DND-41 (cell line): ENCODE results near the gene HOMER1.

ENCODE experiments used
- ATAC-seq: fragments of 200-7000 bp; cut with Tn5 transposase; 3 replicates; pipeline ENCODE4 v1.9.1; 2021; ENCODE audit warnings: low read depth; ENCODE audit not compliant: insufficient read depth
- DNase-seq: peaks from one replicate; pipeline ENCODE4 v3.0.0-alpha.2; 2020
- H2AFZ ChIP-seq: 2 replicates; pipeline ENCODE4 v1.6.0; 2012; ENCODE audit warnings: low read depth, low read length
- H3K27ac ChIP-seq: 2 replicates; pipeline ENCODE4 v1.5.1; 2012; ENCODE audit warnings: low read length, inconsistent platforms
- H3K27me3 ChIP-seq: fragments of 200-600 bp; sonication (generic); 2 replicates; pipeline ENCODE4 v1.6.0; 2012; ENCODE audit warnings: low read length, mild to moderate bottlenecking, inconsistent platforms; ENCODE audit not compliant: insufficient read depth, poor library complexity
- H3K36me3 ChIP-seq: 2 replicates; pipeline ENCODE4 v1.5.1; 2012; ENCODE audit warnings: low read length, inconsistent platforms; ENCODE audit not compliant: insufficient read depth
- H3K4me1 ChIP-seq: 2 replicates; pipeline ENCODE4 v1.5.1; 2012; ENCODE audit warnings: mild to moderate bottlenecking, low read length; ENCODE audit not compliant: insufficient read depth
- H3K4me2 ChIP-seq: 2 replicates; pipeline ENCODE4 v1.6.0; 2012; ENCODE audit warnings: mild to moderate bottlenecking, moderate library complexity, low read length, inconsistent platforms; ENCODE audit not compliant: insufficient read depth
- H3K4me3 ChIP-seq, 2 experiments: fragments of 200-600 bp in 1 of 2; shearing (Covaris generic) in 1 of 2; 2 replicates each; pipeline ENCODE4 v1.5.1; 2012 to 2016; ENCODE audit warnings: inconsistent platforms in 2 of 2, low read length in 2 of 2, mild to moderate bottlenecking in 2 of 2, low read depth in 1 of 2, moderate library complexity in 1 of 2
- H3K79me2 ChIP-seq: 2 replicates; pipeline ENCODE4 v1.6.0; 2012; ENCODE audit warnings: low read length, inconsistent platforms; ENCODE audit not compliant: insufficient read depth
- H3K9ac ChIP-seq: 2 replicates; pipeline ENCODE4 v1.6.0; 2012; ENCODE audit warnings: low read depth, mild to moderate bottlenecking, inconsistent platforms, low read length, moderate library complexity
- H3K9me3 ChIP-seq: 2 replicates; pipeline ENCODE4 v1.5.1; 2012; ENCODE audit warnings: low read length, moderate library complexity, mild to moderate bottlenecking, inconsistent platforms; ENCODE audit not compliant: insufficient read depth, severe bottlenecking
- H4K20me1 ChIP-seq: 2 replicates; pipeline ENCODE4 v1.6.0; 2012; ENCODE audit warnings: low read length; ENCODE audit not compliant: insufficient read depth
- EZH2 ChIP-seq: IDR thresholded peaks from 3 replicates; pipeline ENCODE4 v1.6.1; 2012; ENCODE audit warnings: borderline replicate concordance, low read depth, mild to moderate bottlenecking, moderate library complexity, low read length, inconsistent platforms; ENCODE audit not compliant: severe bottlenecking
- TF ChIP-seq, protein P1 (sequence below): IDR thresholded peaks from 2 replicates; pipeline ENCODE4 v1.5.1; 2012; ENCODE audit warnings: borderline replicate concordance, low read length, moderate library complexity, mild to moderate bottlenecking; ENCODE audit not compliant: poor library complexity, severe bottlenecking; ENCODE audit errors: extremely low read depth

Gene HOMER1

DNA sequence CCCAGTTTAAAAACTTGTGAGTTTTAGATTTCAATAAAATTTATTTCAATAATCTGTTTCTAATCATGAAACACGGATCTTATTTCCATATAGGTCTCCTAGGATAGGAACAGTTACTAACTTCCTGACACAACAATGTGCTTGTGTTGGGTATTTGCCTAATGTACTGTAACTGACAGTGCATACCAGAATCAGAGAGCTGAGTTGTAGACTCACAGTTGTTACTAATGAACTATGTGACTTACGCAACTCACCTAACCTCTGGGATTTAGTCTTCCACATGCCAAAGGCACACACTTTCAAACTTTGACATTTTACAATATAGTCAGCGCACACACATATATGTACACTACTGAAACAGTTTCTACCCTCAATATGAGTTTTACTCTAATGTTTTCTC is 77.7 kb downstream of the HOMER1 start:
- H3K27ac ChIP-seq, result no peak overlapping the region
- no peak for TF ChIP-seq EZH2
- TF ChIP-seq, protein P1, sequence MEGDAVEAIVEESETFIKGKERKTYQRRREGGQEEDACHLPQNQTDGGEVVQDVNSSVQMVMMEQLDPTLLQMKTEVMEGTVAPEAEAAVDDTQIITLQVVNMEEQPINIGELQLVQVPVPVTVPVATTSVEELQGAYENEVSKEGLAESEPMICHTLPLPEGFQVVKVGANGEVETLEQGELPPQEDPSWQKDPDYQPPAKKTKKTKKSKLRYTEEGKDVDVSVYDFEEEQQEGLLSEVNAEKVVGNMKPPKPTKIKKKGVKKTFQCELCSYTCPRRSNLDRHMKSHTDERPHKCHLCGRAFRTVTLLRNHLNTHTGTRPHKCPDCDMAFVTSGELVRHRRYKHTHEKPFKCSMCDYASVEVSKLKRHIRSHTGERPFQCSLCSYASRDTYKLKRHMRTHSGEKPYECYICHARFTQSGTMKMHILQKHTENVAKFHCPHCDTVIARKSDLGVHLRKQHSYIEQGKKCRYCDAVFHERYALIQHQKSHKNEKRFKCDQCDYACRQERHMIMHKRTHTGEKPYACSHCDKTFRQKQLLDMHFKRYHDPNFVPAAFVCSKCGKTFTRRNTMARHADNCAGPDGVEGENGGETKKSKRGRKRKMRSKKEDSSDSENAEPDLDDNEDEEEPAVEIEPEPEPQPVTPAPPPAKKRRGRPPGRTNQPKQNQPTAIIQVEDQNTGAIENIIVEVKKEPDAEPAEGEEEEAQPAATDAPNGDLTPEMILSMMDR, result no peak
- H3K4me3 ChIP-seq, result no peak overlapping the region
- DNase-seq (no peak), ATAC-seq (no peak)
- H3K9me3 ChIP-seq, result no peaks in the 10 kb centered on the region
- no peak overlapping the region for H3K9ac ChIP-seq
- H3K36me3 ChIP-seq, result peaks cover 14% of the 10 kb centered on the region; the same call in 1 of the 2 replicates
- no peaks in the 10 kb centered on the region for H3K4me1 ChIP-seq
- no peaks in the 10 kb centered on the region for H3K27me3 ChIP-seq
- no peaks in the 10 kb centered on the region for H4K20me1 ChIP-seq
- H3K79me2 ChIP-seq, result no peaks in the 10 kb centered on the region
- no peak overlapping the region for H2AFZ ChIP-seq
- no peak overlapping the region for H3K4me2 ChIP-seq

DNA sequence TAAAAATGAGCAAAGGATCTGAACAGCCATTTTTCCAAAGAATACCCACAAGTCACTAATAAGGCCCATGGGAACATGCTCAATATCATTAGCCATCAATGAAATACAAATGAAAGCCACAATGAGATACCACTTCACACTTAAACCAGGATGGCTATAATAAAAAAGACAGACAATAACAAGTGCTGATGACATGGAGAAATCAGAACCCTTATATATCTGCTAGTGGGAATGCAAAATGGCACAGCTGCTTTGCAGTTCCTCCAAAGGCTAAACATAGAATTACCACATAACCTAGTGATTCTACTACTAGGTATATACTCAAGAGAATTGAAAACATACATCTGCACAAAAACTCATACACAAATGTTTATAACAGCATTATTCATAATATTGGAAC is 83.7 kb downstream of the HOMER1 start:
- no peaks in the 10 kb centered on the region; the same call in 1 of the 2 replicates for H3K36me3 ChIP-seq
- no peaks in the 10 kb centered on the region for H4K20me1 ChIP-seq
- H3K9ac ChIP-seq, result no peak overlapping the region
- no peaks in the 10 kb centered on the region for H3K27me3 ChIP-seq
- no peaks in the 10 kb centered on the region for H3K9me3 ChIP-seq
- H2AFZ ChIP-seq, result no peak overlapping the region
- no peak overlapping the region for H3K4me3 ChIP-seq
- no peak for DNase-seq
- no peaks in the 10 kb centered on the region for H3K79me2 ChIP-seq
- no peak for ATAC-seq
- no peak overlapping the region for H3K27ac ChIP-seq
- no peaks in the 10 kb centered on the region for H3K4me1 ChIP-seq
- no peak overlapping the region for H3K4me2 ChIP-seq
- TF ChIP-seq, protein P1, result no peak
- no peak for TF ChIP-seq EZH2

DNA sequence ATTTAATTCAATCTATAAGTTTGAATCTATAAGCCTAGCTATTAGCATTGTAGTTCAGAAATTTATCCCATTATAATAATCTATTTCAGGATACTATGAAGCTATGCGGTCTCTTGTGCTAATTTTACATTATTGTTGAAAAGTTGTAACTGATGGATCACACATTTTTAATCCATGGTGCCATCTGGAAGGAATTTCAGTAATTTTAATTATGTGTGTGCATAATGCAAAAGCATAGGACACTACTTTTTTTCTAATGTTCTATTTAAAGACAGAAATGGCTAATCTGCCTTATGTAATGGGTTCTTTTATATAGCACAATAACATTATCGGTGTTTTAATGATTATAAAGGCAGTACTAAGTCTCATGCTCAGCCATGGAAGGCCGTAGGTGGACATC is 90.6 kb downstream of the HOMER1 start:
- Histone ChIP-seq H3K4me2 (no peak overlapping the region), H4K20me1 (no peaks in the 10 kb centered on the region), H3K9ac (no peak overlapping the region), H3K36me3 (no peaks in the 10 kb centered on the region; the same call in 1 of the 2 replicates), H3K9me3 (no peaks in the 10 kb centered on the region), H3K4me1 (no peaks in the 10 kb centered on the region), H2AFZ (no peak overlapping the region), H3K79me2 (no peaks in the 10 kb centered on the region), H3K27me3 (no peaks in the 10 kb centered on the region), H3K4me3 (no peak overlapping the region), H3K27ac (no peak overlapping the region)
- ATAC-seq, result no peak
- TF ChIP-seq, protein P1, result no peak
- no peak for TF ChIP-seq EZH2
- no peak for DNase-seq

DNA sequence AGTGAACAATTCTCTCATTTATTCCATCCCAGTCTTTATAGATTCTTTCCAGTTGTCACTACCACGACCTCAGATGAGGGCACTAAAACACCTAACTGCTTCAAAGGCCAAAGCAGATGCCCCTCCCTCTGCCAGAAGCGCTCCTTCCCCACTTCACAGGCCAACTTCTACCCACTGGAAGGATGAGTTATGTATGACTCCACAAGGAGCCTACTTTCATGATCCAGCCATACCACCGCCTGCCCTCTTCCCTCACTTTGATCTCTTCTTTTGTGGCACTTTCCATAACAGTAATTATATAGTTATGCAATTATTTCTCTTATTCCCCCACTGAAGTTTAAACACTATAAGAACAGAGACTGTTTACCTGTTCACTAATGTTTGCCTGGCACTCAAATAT is 93.7 kb downstream of the HOMER1 start:
- no peaks in the 10 kb centered on the region for H3K36me3 ChIP-seq
- no peak for DNase-seq
- no peak for TF ChIP-seq EZH2
- TF ChIP-seq, protein P1, result no peak
- H3K4me2 ChIP-seq, result no peak overlapping the region
- H3K4me3 ChIP-seq, result no peak overlapping the region
- H4K20me1 ChIP-seq, result no peaks in the 10 kb centered on the region
- H3K27ac ChIP-seq, result no peak overlapping the region
- no peaks in the 10 kb centered on the region for H3K79me2 ChIP-seq
- no peaks in the 10 kb centered on the region for H3K4me1 ChIP-seq
- H3K27me3 ChIP-seq, result no peaks in the 10 kb centered on the region
- ATAC-seq, result no peak
- H3K9me3 ChIP-seq, result no peaks in the 10 kb centered on the region
- no peak overlapping the region for H2AFZ ChIP-seq
- H3K9ac ChIP-seq, result no peak overlapping the region
